ENCODE data around the gene MPPED1. TPM values are rescaled to one million over a fixed set of nuclear protein-coding genes. Genes with fewer than 3 reads are reported as not detected.

Gene MPPED1
- total RNA-seq, 2 donors from 2014 or later: not detected

DNA sequence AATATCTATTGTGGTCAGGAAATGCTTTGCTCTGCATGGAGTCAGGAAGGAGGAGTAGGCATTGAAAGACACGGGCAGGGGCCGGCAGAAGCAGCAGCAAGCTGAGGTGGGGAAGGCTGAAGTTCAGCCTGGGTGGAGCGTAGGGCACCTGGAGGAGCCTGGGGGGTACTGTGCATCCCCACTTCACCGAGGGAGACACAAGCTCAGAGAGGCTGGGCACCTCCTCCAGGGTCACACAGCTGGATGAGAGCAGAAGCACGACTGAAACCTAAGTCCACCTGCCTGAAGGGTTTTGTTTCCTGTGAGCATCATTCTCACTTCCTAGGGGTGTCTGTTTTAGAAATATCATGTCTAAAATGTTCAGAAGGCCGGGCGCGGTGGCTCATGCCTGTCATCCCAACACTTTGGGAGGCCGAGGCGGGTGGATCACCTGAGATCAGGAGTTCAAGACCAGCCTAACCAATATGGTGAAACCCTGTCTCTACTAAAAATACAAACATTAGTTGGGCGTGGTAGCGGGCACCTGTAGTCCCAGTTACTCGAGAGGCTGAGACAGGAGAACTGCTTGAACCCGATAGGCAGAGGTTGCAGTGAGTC is 138.3 kb downstream of the MPPED1 start:
- DNase-seq: no peak
- intact Hi-C loops (cut with DNase I): no loop called here
- Histone ChIP-seq H3K4me1 (no peaks in the 10 kb centered on the region), H3K27ac (no peak overlapping the region), H3K27me3 (no peaks in the 10 kb centered on the region), H3K4me3 (no peak overlapping the region), H3K9me3 (peaks cover 0 to 5% (median 0%) of the 10 kb centered on the region in 3 donors), H3K36me3 (replicated peaks in 1 of 2; ENCODE audit: insufficient read depth in 1 of 2, low read depth in 2 of 2) (no peaks in the 10 kb centered on the region)
- no peak for ATAC-seq
- TF ChIP-seq, protein P1, sequence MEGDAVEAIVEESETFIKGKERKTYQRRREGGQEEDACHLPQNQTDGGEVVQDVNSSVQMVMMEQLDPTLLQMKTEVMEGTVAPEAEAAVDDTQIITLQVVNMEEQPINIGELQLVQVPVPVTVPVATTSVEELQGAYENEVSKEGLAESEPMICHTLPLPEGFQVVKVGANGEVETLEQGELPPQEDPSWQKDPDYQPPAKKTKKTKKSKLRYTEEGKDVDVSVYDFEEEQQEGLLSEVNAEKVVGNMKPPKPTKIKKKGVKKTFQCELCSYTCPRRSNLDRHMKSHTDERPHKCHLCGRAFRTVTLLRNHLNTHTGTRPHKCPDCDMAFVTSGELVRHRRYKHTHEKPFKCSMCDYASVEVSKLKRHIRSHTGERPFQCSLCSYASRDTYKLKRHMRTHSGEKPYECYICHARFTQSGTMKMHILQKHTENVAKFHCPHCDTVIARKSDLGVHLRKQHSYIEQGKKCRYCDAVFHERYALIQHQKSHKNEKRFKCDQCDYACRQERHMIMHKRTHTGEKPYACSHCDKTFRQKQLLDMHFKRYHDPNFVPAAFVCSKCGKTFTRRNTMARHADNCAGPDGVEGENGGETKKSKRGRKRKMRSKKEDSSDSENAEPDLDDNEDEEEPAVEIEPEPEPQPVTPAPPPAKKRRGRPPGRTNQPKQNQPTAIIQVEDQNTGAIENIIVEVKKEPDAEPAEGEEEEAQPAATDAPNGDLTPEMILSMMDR (IDR thresholded peaks at IDR 0.05): no peak
- no peak for TF ChIP-seq POLR2A (IDR thresholded peaks at IDR 0.05)
- WGBS, 2 donors: 67 to 82% methylated on average over 14 of the region's 14 CpGs

DNA sequence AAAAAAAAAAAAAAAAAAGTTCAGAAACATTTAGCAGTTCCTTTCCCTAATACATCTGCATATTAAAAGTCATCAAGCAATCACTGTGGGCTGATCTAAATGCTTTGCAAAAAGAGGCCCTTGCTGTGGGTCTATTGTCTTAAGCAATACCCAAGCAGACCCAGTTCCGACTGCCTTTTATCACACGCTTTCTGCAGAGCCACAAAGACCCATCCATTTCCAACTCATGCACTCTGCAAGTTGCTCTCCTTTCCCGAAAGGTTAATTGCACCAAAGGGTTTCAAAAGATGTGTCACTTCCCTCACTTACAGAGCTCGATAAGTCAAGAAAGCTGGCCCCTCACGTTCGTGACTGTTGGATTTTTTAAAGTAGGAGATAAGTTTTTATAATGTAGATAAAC is 138.9 kb downstream of the MPPED1 start:
- Histone ChIP-seq H3K4me3 (no peak overlapping the region), H3K9me3 (peaks cover 0 to 5% (median 0%) of the 10 kb centered on the region in 3 donors)
- WGBS, 2 donors: 80 to 83% methylated on average over 6 of the region's 6 CpGs

DNA sequence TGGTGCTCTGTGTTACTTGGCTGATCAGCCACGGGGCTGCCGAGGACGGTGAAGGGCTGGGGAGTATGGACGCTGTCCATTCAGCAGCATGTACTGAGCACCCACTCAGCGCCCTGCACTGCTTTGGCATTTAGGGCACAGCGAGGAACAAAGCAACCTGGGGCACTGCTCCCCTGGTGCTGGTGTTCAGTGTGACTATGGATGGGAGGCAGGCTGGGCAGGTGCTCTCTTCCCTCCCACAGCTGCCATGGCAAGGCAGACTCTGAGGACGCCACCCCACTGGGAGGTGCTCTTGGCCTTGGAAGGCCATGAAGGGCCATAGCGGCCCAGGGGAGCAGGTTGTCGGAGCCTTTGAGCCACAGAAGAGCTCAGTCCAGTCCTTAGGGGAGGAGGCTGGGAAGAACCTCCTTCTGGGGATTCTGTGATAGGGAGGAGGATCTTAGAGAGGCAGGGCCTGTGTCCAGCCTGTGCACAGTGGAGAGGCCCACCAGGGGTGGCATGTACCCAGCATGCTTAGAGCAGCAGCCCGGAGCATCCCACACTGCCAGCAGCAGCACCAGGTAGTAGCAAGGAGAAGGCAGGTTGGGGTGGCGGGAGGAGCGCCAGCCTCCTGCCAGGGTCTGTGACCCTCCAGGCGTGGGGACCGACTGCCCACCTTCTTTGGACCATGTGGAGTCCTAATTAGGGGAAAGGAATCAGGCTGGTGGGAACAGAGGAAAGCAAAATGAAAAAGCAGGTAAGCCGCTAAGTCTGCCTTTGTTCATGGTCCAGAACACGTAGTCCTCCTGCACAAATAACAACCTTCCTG is 141.8 kb downstream of the MPPED1 start:
- no peak for TF ChIP-seq POLR2A (IDR thresholded peaks at IDR 0.05)
- TF ChIP-seq, protein P1 (IDR thresholded peaks at IDR 0.05): no peak
- Histone ChIP-seq H3K4me3 (no peak overlapping the region), H3K36me3 (replicated peaks in 1 of 2; ENCODE audit: insufficient read depth in 1 of 2, low read depth in 2 of 2) (no peaks in the 10 kb centered on the region), H3K4me1 (no peaks in the 10 kb centered on the region), H3K27me3 (no peaks in the 10 kb centered on the region), H3K27ac (no peak overlapping the region), H3K9me3 (peaks cover 0 to 5% (median 0%) of the 10 kb centered on the region in 3 donors)
- 92 to 93% methylated on average over 11 to 16 of the region's 16 CpGs for WGBS, 2 donors
- DNase-seq: no peak
- intact Hi-C loops (cut with DNase I): no loop called here
- no peak for ATAC-seq

More for the DNA sequence above, 138.9 kb downstream of the MPPED1 start:
- TF ChIP-seq, protein P1 (IDR thresholded peaks at IDR 0.05): no peak
- no peak for TF ChIP-seq POLR2A (IDR thresholded peaks at IDR 0.05)
- no peaks in the 10 kb centered on the region for H3K27me3 ChIP-seq
- H3K4me1 ChIP-seq: no peaks in the 10 kb centered on the region
- intact Hi-C loops (cut with DNase I): no loop called here
- H3K27ac ChIP-seq: no peak overlapping the region
- no peak for DNase-seq
- no peaks in the 10 kb centered on the region for H3K36me3 ChIP-seq (replicated peaks in 1 of 2; ENCODE audit: insufficient read depth in 1 of 2, low read depth in 2 of 2)
- ATAC-seq: no peak

DNA sequence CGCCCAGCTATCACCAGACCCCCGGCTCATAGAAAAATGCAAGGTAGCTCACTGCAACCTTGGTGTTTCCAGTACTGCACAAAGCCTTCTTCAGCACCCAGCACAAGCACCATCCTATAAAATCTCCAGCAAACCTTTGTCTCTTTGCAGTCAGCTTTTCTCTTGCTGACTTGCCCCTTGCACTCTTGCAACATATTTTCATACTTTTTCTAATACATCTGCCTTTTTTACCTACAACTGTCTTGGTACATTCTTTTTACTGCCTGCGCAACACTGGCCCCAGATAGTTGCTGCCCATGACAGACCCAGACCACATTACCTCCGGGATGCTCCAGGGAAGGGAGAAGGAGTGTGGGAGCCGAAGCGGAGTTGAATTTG is 142.4 kb downstream of the MPPED1 start:
- Histone ChIP-seq H3K4me3 (no peak overlapping the region), H3K27ac (no peak overlapping the region), H3K36me3 (replicated peaks in 1 of 2; ENCODE audit: insufficient read depth in 1 of 2, low read depth in 2 of 2) (no peaks in the 10 kb centered on the region), H3K4me1 (no peaks in the 10 kb centered on the region), H3K27me3 (no peaks in the 10 kb centered on the region), H3K9me3 (peaks cover 0 to 5% (median 0%) of the 10 kb centered on the region in 3 donors)
- no peak for ATAC-seq
- 94 to 97% methylated on average over 6 of the region's 6 CpGs for WGBS, 2 donors
- intact Hi-C loops (cut with DNase I): no loop called here
- DNase-seq: no peak
- TF ChIP-seq, protein P1 (IDR thresholded peaks at IDR 0.05): no peak
- TF ChIP-seq POLR2A (IDR thresholded peaks at IDR 0.05): no peak

Data from body of pancreas (tissue), 4 donors.